H9 (cell line): Measurements from ENCODE around the gene C3orf22. TPM values are rescaled to one million over a fixed set of nuclear protein-coding genes. Genes with fewer than 3 reads are reported as not detected.

Source experiments
- DNase-seq: peaks from one replicate; pipeline ENCODE4 v3.0.0-alpha.2; 2017
- H2AFZ ChIP-seq: one replicate; pipeline ENCODE4 v1.6.1; 2013; ENCODE audit warnings: mild to moderate bottlenecking, low read length, control low read depth, moderate library complexity
- H2AK5ac ChIP-seq: 2 replicates; pipeline ENCODE4 v1.6.1; 2013; ENCODE audit warnings: low read length, control low read depth, mixed read lengths; ENCODE audit not compliant: insufficient read length
- H2BK120ac ChIP-seq: one replicate; pipeline ENCODE4 v1.6.1; 2013; ENCODE audit warnings: low read depth, mild to moderate bottlenecking, low read length, control low read depth, inconsistent platforms; ENCODE audit not compliant: poor library complexity, severe bottlenecking
- H2BK12ac ChIP-seq: 2 replicates; pipeline ENCODE4 v1.6.1; 2013; ENCODE audit warnings: low read length, control low read depth, mixed read lengths, low read depth; ENCODE audit not compliant: insufficient read length
- H2BK15ac ChIP-seq: 2 replicates; pipeline ENCODE4 v1.6.1; 2013; ENCODE audit warnings: low read depth, low read length, control low read depth
- H2BK20ac ChIP-seq: one replicate; pipeline ENCODE4 v1.6.1; 2013; ENCODE audit warnings: low read depth, mild to moderate bottlenecking, low read length, control low read depth, inconsistent platforms; ENCODE audit not compliant: poor library complexity, severe bottlenecking
- H2BK5ac ChIP-seq: 2 replicates; pipeline ENCODE4 v1.6.1; 2013; ENCODE audit warnings: low read length, control low read depth, mixed read lengths; ENCODE audit not compliant: insufficient read length
- H3K14ac ChIP-seq: 2 replicates; pipeline ENCODE4 v1.6.1; 2013; ENCODE audit warnings: low read length, control low read depth; ENCODE audit not compliant: insufficient read depth
- H3K18ac ChIP-seq: 2 replicates; pipeline ENCODE4 v1.6.1; 2013; ENCODE audit warnings: low read depth, mild to moderate bottlenecking, mixed read lengths, low read length, control low read depth; ENCODE audit not compliant: insufficient read length
- H3K23ac ChIP-seq: 2 replicates; pipeline ENCODE4 v1.6.1; 2013; ENCODE audit warnings: low read length, control low read depth, mixed read lengths, low read depth; ENCODE audit not compliant: insufficient read length
- H3K23me2 ChIP-seq: 2 replicates; pipeline ENCODE4 v1.6.1; 2013; ENCODE audit warnings: low read depth, mild to moderate bottlenecking, mixed read lengths, low read length, control low read depth; ENCODE audit not compliant: insufficient read length, poor library complexity, severe bottlenecking
- H3K27ac ChIP-seq: 2 replicates; pipeline ENCODE4 v1.5.1; 2013; ENCODE audit warnings: low read length, control low read depth, mixed read lengths, low read depth; ENCODE audit not compliant: insufficient read length
- H3K27me3 ChIP-seq: 2 replicates; pipeline ENCODE4 v1.6.1; 2013; ENCODE audit warnings: low read length, control low read depth, inconsistent platforms; ENCODE audit not compliant: insufficient read depth
- H3K4ac ChIP-seq: 2 replicates; pipeline ENCODE4 v1.6.1; 2013; ENCODE audit warnings: low read depth, mild to moderate bottlenecking, control low read depth, inconsistent platforms, low read length, moderate library complexity
- H3K4me1 ChIP-seq: 2 replicates; pipeline ENCODE4 v1.6.1; 2013; ENCODE audit warnings: low read length, control low read depth, inconsistent platforms; ENCODE audit not compliant: insufficient read depth
- H3K4me2 ChIP-seq: 2 replicates; pipeline ENCODE4 v1.6.1; 2013; ENCODE audit warnings: low read length, control low read depth, mixed read lengths; ENCODE audit not compliant: insufficient read length, insufficient read depth
- H3K56ac ChIP-seq: 2 replicates; pipeline ENCODE4 v1.6.1; 2013; ENCODE audit warnings: low read depth, mild to moderate bottlenecking, mixed read lengths, low read length, control low read depth; ENCODE audit not compliant: insufficient read length
- H3K79me1 ChIP-seq: 2 replicates; pipeline ENCODE4 v1.6.1; 2013; ENCODE audit warnings: low read depth, mild to moderate bottlenecking, moderate library complexity, low read length, control low read depth, inconsistent platforms; ENCODE audit not compliant: insufficient read depth, poor library complexity, severe bottlenecking
- H3K79me2 ChIP-seq: 2 replicates; pipeline ENCODE4 v1.6.1; 2013; ENCODE audit warnings: low read length, control low read depth, inconsistent platforms; ENCODE audit not compliant: insufficient read depth
- H3K9ac ChIP-seq: 2 replicates; pipeline ENCODE4 v1.6.1; 2013; ENCODE audit warnings: low read length, control low read depth, mixed read lengths; ENCODE audit not compliant: insufficient read length; ENCODE audit errors: extremely low read depth
- H3K9me3 ChIP-seq: one replicate; pipeline ENCODE4 v1.6.1; 2013; ENCODE audit warnings: low read depth, low read length, inconsistent platforms; ENCODE audit not compliant: control insufficient read depth
- H3T11ph ChIP-seq: one replicate; pipeline ENCODE4 v1.6.1; 2013; ENCODE audit warnings: mild to moderate bottlenecking, low read length, control low read depth, inconsistent platforms
- H4K20me1 ChIP-seq: one replicate; pipeline ENCODE4 v1.6.1; 2013; ENCODE audit not compliant: control insufficient read depth, insufficient read length, insufficient read depth
- H4K5ac ChIP-seq: 2 replicates; pipeline ENCODE4 v1.6.1; 2013; ENCODE audit warnings: low read depth, mild to moderate bottlenecking, mixed read lengths, low read length, control low read depth; ENCODE audit not compliant: insufficient read length
- H4K8ac ChIP-seq: replicated peaks from 2 replicates; pipeline ENCODE4 v1.6.1; 2013; ENCODE audit warnings: low read length, control low read depth, mixed read lengths, low read depth; ENCODE audit not compliant: insufficient read length
- H4K91ac ChIP-seq: 2 replicates; pipeline ENCODE4 v1.6.1; 2013; ENCODE audit warnings: low read depth, mild to moderate bottlenecking, moderate library complexity, mixed read lengths, low read length, control low read depth; ENCODE audit not compliant: insufficient read length
- H3K27ac Mint-ChIP-seq, 3 experiments: 2 replicates in 2 of 3; 3 replicates in 1 of 3; pipeline ENCODE4 v1.8.0; 2020 to 2021; ENCODE audit warnings: mixed read lengths in 3 of 3, mild to moderate bottlenecking in 1 of 3, moderate library complexity in 1 of 3
- H3K27me3 Mint-ChIP-seq: 2 replicates; pipeline ENCODE4 v1.8.0; 2021; ENCODE audit warnings: low read depth, mild to moderate bottlenecking, moderate library complexity, mixed read lengths
- H3K36me3 Mint-ChIP-seq, 3 experiments: 2 replicates in 2 of 3; 3 replicates in 1 of 3; pipeline ENCODE4 v1.8.0; 2020 to 2021; ENCODE audit warnings: low read depth in 3 of 3, mixed read lengths in 3 of 3; ENCODE audit not compliant: insufficient read depth in 1 of 3
- H3K4me1 Mint-ChIP-seq, 2 experiments: 2 replicates each; pipeline ENCODE4 v1.8.0; 2020; ENCODE audit warnings: mixed read lengths in 2 of 2
- H3K4me3 Mint-ChIP-seq, 2 experiments: 2 replicates in 1 of 2; 3 replicates in 1 of 2; pipeline ENCODE4 v1.8.0; 2020 to 2021; ENCODE audit warnings: mild to moderate bottlenecking in 2 of 2, mixed read lengths in 2 of 2, moderate library complexity in 1 of 2
- H3K9me3 Mint-ChIP-seq, 2 experiments: 2 replicates in 1 of 2; 3 replicates in 1 of 2; pipeline ENCODE4 v1.8.0; 2020; ENCODE audit warnings: mild to moderate bottlenecking in 2 of 2, mixed read lengths in 2 of 2, moderate library complexity in 1 of 2
- CTCF ChIP-seq: fragments of 200-600 bp; sonication (generic); conservative IDR thresholded peaks from 3 replicates; pipeline ENCODE4 v1.8.0; 2021; ENCODE audit warnings: antibody characterized with exemption, mild to moderate bottlenecking
- WGBS: extraction: QIAGEN DNeasy Blood & Tissue Kit; methylation state at CpG from one replicate; pipeline ENCODE4 v1.1.7; 2013; ENCODE audit warnings: missing lambda C conversion rate, low lambda C conversion rate, mixed read lengths; ENCODE audit not compliant: insufficient read length; ENCODE audit errors: extremely low coverage; 5-methylcytosine and 5-hydroxymethylcytosine counted together
- total RNA-seq: library from RNA; stranded (reverse); gene quantifications from 2 replicates; pipeline ENCODE4 v1.2.1, GENCODE V29; 2021

Gene C3orf22
- total RNA-seq, 1 experiment from 2014 or later, result not detected

GRCh38 chr3:126524429-126524988 lies 34.2 kb downstream of the C3orf22 start:
- no peaks in the 10 kb centered on the region; a peak in 1 of 5 replicates for H3K9me3 Mint-ChIP-seq
- peak overlapping the region; percentile 69 to 79 for H3K4me3 Mint-ChIP-seq
- no peak overlapping the region for H3K56ac ChIP-seq
- H3K9me3 ChIP-seq, result no peaks in the 10 kb centered on the region
- no peak overlapping the region for H4K5ac ChIP-seq
- no peak overlapping the region for H2BK20ac ChIP-seq
- no peak overlapping the region for H3K9ac ChIP-seq
- H2BK5ac ChIP-seq, result no peak overlapping the region
- no peak overlapping the region for H4K8ac ChIP-seq
- H3K4me1 Mint-ChIP-seq, result peaks cover under 1 to 24% of the 10 kb centered on the region in 2 experiments
- H3K4me1 ChIP-seq, result no peaks in the 10 kb centered on the region
- no peaks in the 10 kb centered on the region for H4K20me1 ChIP-seq
- WGBS, result no CpG with 5 or more reads among the region's 31 CpGs
- H2AFZ ChIP-seq, result no peak overlapping the region
- no peaks in the 10 kb centered on the region; the same call in 1 of the 2 replicates for H3K27me3 ChIP-seq
- H2AK5ac ChIP-seq, result no peak overlapping the region
- no peaks in the 10 kb centered on the region; a peak in 1 of 7 replicates for H3K36me3 Mint-ChIP-seq
- H2BK12ac ChIP-seq, result no peak overlapping the region
- H2BK120ac ChIP-seq, result no peak overlapping the region
- H3K4ac ChIP-seq, result no peak overlapping the region
- H3K27ac ChIP-seq, result no peak overlapping the region
- no peak overlapping the region for H3T11ph ChIP-seq
- H3K23me2 ChIP-seq, result no peaks in the 10 kb centered on the region
- peak overlapping the region; percentile 37 for H3K4me2 ChIP-seq
- H3K14ac ChIP-seq, result no peak overlapping the region
- peak; percentile 49 for DNase-seq
- H4K91ac ChIP-seq, result no peak overlapping the region
- no peaks in the 10 kb centered on the region for H3K79me1 ChIP-seq
- H2BK15ac ChIP-seq, result no peak overlapping the region
- peaks cover 42% of the 10 kb centered on the region for H3K27me3 Mint-ChIP-seq
- no peak overlapping the region for H3K18ac ChIP-seq
- no peak overlapping the region for H3K27ac Mint-ChIP-seq
- no peak overlapping the region for H3K23ac ChIP-seq
- no peaks in the 10 kb centered on the region for H3K79me2 ChIP-seq
- TF ChIP-seq CTCF, result no peak
